GM23338 (cell line): ENCODE data around the gene LCN12. TPM values are rescaled to one million over a fixed set of nuclear protein-coding genes. Genes with fewer than 3 reads are reported as not detected.

Experiments used
- ATAC-seq: fragments of 200-7000 bp; cut with Tn5 transposase; 3 replicates; pipeline ENCODE4 v1.9.1; 2020
- DNase-seq: peaks from one replicate; pipeline ENCODE4 v3.0.0-alpha.2; 2015; ENCODE audit warnings: low spot score
- H2AFZ ChIP-seq: fragments of 200-600 bp; sonication (generic); 2 replicates; pipeline ENCODE4 v1.8.0; 2016; ENCODE audit warnings: antibody characterized with exemption, mild to moderate bottlenecking, moderate library complexity
- H3F3A ChIP-seq: fragments of 200-600 bp; sonication (generic); replicated peaks from 2 replicates; pipeline ENCODE4 v1.8.0; 2017; ENCODE audit warnings: antibody characterized with exemption, mixed run types, low read depth
- H3K27ac ChIP-seq: fragments of 200-600 bp; sonication (generic); 2 replicates; pipeline ENCODE4 v1.6.1; 2016; ENCODE audit warnings: low read depth
- H3K27me3 ChIP-seq: fragments of 200-600 bp; sonication (generic); 2 replicates; pipeline ENCODE4 v1.8.0; 2016; ENCODE audit warnings: mild to moderate bottlenecking, mixed run types, moderate library complexity; ENCODE audit not compliant: insufficient read depth
- H3K36me3 ChIP-seq: fragments of 200-600 bp; sonication (generic); 2 replicates; pipeline ENCODE4 v1.8.0; 2016; ENCODE audit warnings: mild to moderate bottlenecking; ENCODE audit not compliant: insufficient read depth
- H3K4me1 ChIP-seq: fragments of 200-600 bp; sonication (generic); 2 replicates; pipeline ENCODE4 v1.8.0; 2016; ENCODE audit warnings: mild to moderate bottlenecking, moderate library complexity; ENCODE audit not compliant: insufficient read depth
- H3K4me2 ChIP-seq: fragments of 200-600 bp; sonication (generic); 2 replicates; pipeline ENCODE4 v1.7.1; 2017; ENCODE audit warnings: mixed run types
- H3K4me3 ChIP-seq: fragments of 200-600 bp; sonication (generic); 2 replicates; pipeline ENCODE4 v1.6.1; 2016; ENCODE audit warnings: mixed run types
- H3K79me2 ChIP-seq: fragments of 200-600 bp; sonication (generic); replicated peaks from 2 replicates; pipeline ENCODE4 v1.8.0; 2017; ENCODE audit warnings: mild to moderate bottlenecking; ENCODE audit not compliant: insufficient read depth
- H3K9me2 ChIP-seq: fragments of 200-600 bp; sonication (generic); 2 replicates; pipeline ENCODE4 v1.8.0; 2017; ENCODE audit not compliant: insufficient read depth
- H4K20me1 ChIP-seq: fragments of 200-600 bp; sonication (generic); replicated peaks from 2 replicates; pipeline ENCODE4 v1.8.0; 2017; ENCODE audit warnings: mild to moderate bottlenecking; ENCODE audit not compliant: insufficient read depth
- H3K27ac Mint-ChIP-seq: 2 replicates; pipeline ENCODE4 v1.8.0; 2020; ENCODE audit warnings: inconsistent platforms, mild to moderate bottlenecking, moderate library complexity, mixed read lengths
- H3K27me3 Mint-ChIP-seq: 3 replicates; pipeline ENCODE4 v1.8.0; 2022; ENCODE audit warnings: low read depth, mild to moderate bottlenecking, moderate library complexity, mixed read lengths, inconsistent platforms; ENCODE audit not compliant: insufficient read depth, poor library complexity
- H3K36me3 Mint-ChIP-seq: 3 replicates; pipeline ENCODE4 v1.8.0; 2021; ENCODE audit warnings: low read depth, mild to moderate bottlenecking, inconsistent platforms, moderate library complexity, mixed read lengths
- H3K4me1 Mint-ChIP-seq: 3 replicates; pipeline ENCODE4 v1.8.0; 2020; ENCODE audit warnings: mild to moderate bottlenecking, inconsistent platforms, mixed read lengths
- H3K4me3 Mint-ChIP-seq: 3 replicates; pipeline ENCODE4 v1.8.0; 2021; ENCODE audit warnings: moderate library complexity, mild to moderate bottlenecking, inconsistent platforms, mixed read lengths
- H3K9me3 Mint-ChIP-seq: 3 replicates; pipeline ENCODE4 v1.8.0; 2020; ENCODE audit warnings: moderate library complexity, mild to moderate bottlenecking, inconsistent platforms, mixed read lengths
- CREB1 ChIP-seq: fragments of 250-450 bp; sonication (Bioruptor Pico); IDR thresholded peaks from 2 replicates; pipeline ENCODE4 v1.5.0; 2020; ENCODE audit warnings: low read depth, mild to moderate bottlenecking, moderate library complexity
- EZH2 ChIP-seq: fragments of 200-600 bp; sonication (generic); IDR thresholded peaks from one replicate; pipeline ENCODE4 v1.8.0; 2017; ENCODE audit warnings: antibody characterized with exemption, mild to moderate bottlenecking, low read depth; ENCODE audit not compliant: unreplicated experiment
- EZH2phosphoT487 ChIP-seq: fragments of 200-600 bp; sonication (generic); IDR thresholded peaks from one replicate; pipeline ENCODE4 v1.8.1; 2018; ENCODE audit warnings: antibody characterized with exemption; ENCODE audit not compliant: unreplicated experiment
- POLR2AphosphoS5 ChIP-seq: IDR thresholded peaks from 2 replicates; pipeline ENCODE4 v1.6.1; 2016; ENCODE audit warnings: antibody characterized with exemption, low read depth
- ZNF114 ChIP-seq: fragments of 250-450 bp; sonication (Bioruptor Pico); IDR thresholded peaks from 2 replicates; pipeline ENCODE4 v1.5.0; 2020; ENCODE audit warnings: mild to moderate bottlenecking, moderate library complexity
- ZNF462 ChIP-seq: fragments of 250-450 bp; sonication (Bioruptor Pico); IDR thresholded peaks from 2 replicates; pipeline ENCODE4 v1.5.0; 2020; ENCODE audit warnings: mild to moderate bottlenecking, moderate library complexity
- polyA plus RNA-seq: library from polyadenylated mRNA; unstranded; fragments of >200 nt; fragmentation: Nextera tagmentation; extraction: Ambion mirVana; gene quantifications from 2 replicates; pipeline ENCODE4 v1.2.1, GENCODE V29; 2016
- total RNA-seq: library from RNA; depleted of rRNA; stranded (reverse); fragments of >200 nt; shearing (Covaris generic); gene quantifications from 2 replicates; pipeline ENCODE4 v1.2.3, GENCODE V29; 2014
- TF ChIP-seq, protein P1 (sequence below): IDR thresholded peaks from one replicate; pipeline ENCODE4 v1.6.1; 2018; ENCODE audit warnings: antibody characterized with exemption; ENCODE audit not compliant: unreplicated experiment

The LCN12 gene
- total and polyA plus RNA-seq, 2 experiments from 2014 or later: 0.39 to 0.69 TPM

DNA sequence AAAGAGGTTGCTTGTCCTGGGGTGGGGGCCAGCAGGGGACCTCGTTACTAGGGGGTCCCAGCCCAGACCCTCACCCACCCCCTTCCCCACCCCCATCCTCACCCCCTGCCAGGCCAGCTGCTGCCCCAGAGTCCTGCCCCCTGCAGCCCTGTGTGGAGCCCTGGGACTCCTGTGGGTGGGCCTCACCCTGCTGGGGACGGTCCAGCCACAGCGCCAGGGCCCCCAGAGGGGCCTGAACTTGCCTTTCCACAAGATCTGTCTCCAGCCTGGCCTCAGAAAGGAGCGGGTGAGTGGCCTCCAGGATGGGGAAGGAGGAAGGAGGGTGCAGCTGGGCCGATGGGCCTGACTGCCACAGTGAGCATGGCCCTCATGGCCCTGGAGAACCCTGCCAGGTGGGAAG, 17.7 kb downstream of the LCN12 start (continued):
- TF ChIP-seq CREB1 (CRISPR knock-in tag): no peak

DNA sequence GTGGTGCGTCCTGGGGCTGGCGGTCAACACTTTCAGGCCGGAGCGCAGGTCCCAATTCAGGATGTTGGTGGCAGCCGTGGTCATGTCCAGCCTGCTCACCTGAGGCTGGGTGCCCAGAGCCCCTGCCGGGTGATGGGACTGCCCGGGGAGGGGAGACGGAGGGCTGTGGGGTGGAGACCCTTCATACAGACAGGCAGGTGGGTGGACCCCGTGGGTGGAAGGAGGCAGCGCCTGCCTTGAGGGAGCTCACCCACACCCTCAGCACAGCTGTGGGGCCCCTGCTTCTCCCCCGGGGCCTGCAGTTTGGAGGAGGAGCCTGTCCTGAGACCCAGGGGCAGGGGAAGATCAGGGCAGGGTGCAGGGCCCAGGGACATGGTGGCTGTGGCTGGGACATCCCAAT, 18.3 kb downstream of the LCN12 start:
- Mint-ChIP-seq H3K36me3 (no peaks in the 10 kb centered on the region), H3K27ac (no peak overlapping the region), H3K9me3 (no peaks in the 10 kb centered on the region; the same call in 2 of the 3 replicates), H3K27me3 (peaks cover 5% of the 10 kb centered on the region), H3K4me3 (no peak overlapping the region), H3K4me1 (peaks cover 9% of the 10 kb centered on the region)
- H4K20me1 ChIP-seq: no peaks in the 10 kb centered on the region
- H3K27me3 ChIP-seq: no peaks in the 10 kb centered on the region
- H2AFZ ChIP-seq: no peak overlapping the region
- peaks cover 9% of the 10 kb centered on the region for H3K4me1 ChIP-seq
- ATAC-seq (no peak), DNase-seq (no peak)
- no peak overlapping the region for H3K27ac ChIP-seq
- no peaks in the 10 kb centered on the region for H3K79me2 ChIP-seq
- H3K4me3 ChIP-seq: no peak overlapping the region
- H3K4me2 ChIP-seq: no peak overlapping the region
- no peaks in the 10 kb centered on the region for H3K36me3 ChIP-seq
- no peaks in the 10 kb centered on the region for H3F3A ChIP-seq
- H3K9me2 ChIP-seq: no peaks in the 10 kb centered on the region
- TF ChIP-seq ZNF114: no peak
- TF ChIP-seq EZH2phosphoT487: no peak
- TF ChIP-seq POLR2AphosphoS5: no peak
- TF ChIP-seq, protein P1, sequence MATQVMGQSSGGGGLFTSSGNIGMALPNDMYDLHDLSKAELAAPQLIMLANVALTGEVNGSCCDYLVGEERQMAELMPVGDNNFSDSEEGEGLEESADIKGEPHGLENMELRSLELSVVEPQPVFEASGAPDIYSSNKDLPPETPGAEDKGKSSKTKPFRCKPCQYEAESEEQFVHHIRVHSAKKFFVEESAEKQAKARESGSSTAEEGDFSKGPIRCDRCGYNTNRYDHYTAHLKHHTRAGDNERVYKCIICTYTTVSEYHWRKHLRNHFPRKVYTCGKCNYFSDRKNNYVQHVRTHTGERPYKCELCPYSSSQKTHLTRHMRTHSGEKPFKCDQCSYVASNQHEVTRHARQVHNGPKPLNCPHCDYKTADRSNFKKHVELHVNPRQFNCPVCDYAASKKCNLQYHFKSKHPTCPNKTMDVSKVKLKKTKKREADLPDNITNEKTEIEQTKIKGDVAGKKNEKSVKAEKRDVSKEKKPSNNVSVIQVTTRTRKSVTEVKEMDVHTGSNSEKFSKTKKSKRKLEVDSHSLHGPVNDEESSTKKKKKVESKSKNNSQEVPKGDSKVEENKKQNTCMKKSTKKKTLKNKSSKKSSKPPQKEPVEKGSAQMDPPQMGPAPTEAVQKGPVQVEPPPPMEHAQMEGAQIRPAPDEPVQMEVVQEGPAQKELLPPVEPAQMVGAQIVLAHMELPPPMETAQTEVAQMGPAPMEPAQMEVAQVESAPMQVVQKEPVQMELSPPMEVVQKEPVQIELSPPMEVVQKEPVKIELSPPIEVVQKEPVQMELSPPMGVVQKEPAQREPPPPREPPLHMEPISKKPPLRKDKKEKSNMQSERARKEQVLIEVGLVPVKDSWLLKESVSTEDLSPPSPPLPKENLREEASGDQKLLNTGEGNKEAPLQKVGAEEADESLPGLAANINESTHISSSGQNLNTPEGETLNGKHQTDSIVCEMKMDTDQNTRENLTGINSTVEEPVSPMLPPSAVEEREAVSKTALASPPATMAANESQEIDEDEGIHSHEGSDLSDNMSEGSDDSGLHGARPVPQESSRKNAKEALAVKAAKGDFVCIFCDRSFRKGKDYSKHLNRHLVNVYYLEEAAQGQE: no peak

DNA sequence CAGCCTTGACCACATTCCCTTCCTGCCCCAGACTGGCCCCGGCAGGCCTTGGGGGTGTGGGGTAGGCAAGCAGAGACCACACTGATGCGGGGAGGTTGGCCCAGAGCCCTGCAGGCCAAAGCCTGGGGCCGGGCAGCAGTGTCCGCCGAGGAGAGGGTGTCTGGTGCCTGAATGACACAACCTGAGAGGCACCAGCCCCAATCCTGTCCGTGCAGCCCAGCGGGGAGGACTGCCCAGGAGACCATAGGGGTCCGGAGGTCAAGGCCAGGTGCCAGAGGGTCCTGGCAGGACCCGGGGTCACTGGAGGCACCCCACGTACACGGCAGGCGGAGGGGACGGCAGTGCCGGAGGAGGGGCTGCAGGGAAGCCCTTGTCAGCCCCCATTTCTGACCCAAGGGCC, 19.7 kb downstream of the LCN12 start:
- Mint-ChIP-seq H3K9me3 (no peaks in the 10 kb centered on the region), H3K27me3 (peaks cover 2% of the 10 kb centered on the region), H3K4me1 (no peaks in the 10 kb centered on the region), H3K4me3 (no peak overlapping the region), H3K36me3 (no peaks in the 10 kb centered on the region), H3K27ac (no peak overlapping the region)
- no peak overlapping the region for H3K4me2 ChIP-seq
- H3F3A ChIP-seq: no peaks in the 10 kb centered on the region
- H3K9me2 ChIP-seq: no peaks in the 10 kb centered on the region
- H3K79me2 ChIP-seq: no peaks in the 10 kb centered on the region
- no peak for DNase-seq
- H3K27me3 ChIP-seq: no peaks in the 10 kb centered on the region
- no peak overlapping the region for H3K4me3 ChIP-seq
- H2AFZ ChIP-seq: no peak overlapping the region
- H3K4me1 ChIP-seq: no peaks in the 10 kb centered on the region
- no peak for ATAC-seq
- no peaks in the 10 kb centered on the region for H3K36me3 ChIP-seq
- H3K27ac ChIP-seq: no peak overlapping the region
- no peaks in the 10 kb centered on the region for H4K20me1 ChIP-seq
- TF ChIP-seq EZH2 (no peak), EZH2phosphoT487 (no peak), CREB1 (CRISPR knock-in tag) (no peak), ZNF462 (no peak)
- TF ChIP-seq, protein P1: no peak
